ENCODE data around the gene MPP3.
A peak's percentile ranks its signal among the peaks of the same experiment; 100 is the strongest.
"Not testable (repeated sequence)": the region's sequence is repeated elsewhere in the genome, so short reads cannot be mapped to it uniquely, and the experiment has no call there.

MPP3 gene

GRCh38 chr17:43832976-43833829 lies at the start of gene MPP3:
TSS of gene MPP3 (minus strand) at chr17:43833146. CDS start at chr17:43831906, 1,240 bp downstream.
- no peak for DNase-seq

- DNase-seq, result no peak
These were observed 49.0 kb upstream of the MPP3 start for GRCh38 chr17:43881758-43882505.

DNA sequence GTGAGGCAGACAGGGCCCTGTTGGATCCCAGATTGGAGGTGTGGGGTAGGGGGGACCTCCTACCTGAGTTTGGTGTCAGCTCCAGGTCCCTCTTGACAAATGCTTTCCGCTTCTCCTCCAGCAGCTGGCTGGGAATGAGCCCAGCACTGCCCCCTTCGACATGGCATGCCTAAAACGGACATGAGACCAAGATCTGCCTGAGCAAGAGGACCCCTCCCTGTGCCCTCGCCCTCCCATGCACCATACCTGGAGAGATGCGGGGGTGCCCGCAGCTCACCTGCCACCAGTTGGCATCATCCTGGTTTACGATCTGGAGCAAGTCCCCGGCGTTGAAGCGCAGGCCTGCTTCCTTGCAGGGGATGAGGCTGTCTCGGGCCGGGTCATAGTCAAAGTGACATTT lies 48.2 kb upstream of the MPP3 start:
- no peak for DNase-seq

GRCh38 chr17:43880420-43880991 lies 47.6 kb upstream of the MPP3 start:
- DNase-seq, result peak; percentile 39

- no peak for DNase-seq
These were observed 46.9 kb upstream of the MPP3 start for GRCh38 chr17:43879723-43880419.

- peak; percentile 44 for DNase-seq
These were observed 45.6 kb upstream of the MPP3 start for GRCh38 chr17:43878260-43879175.

- no peak for DNase-seq
These were observed 44.7 kb upstream of the MPP3 start for GRCh38 chr17:43877451-43878155.

- DNase-seq, result no peak
These were observed 44.1 kb upstream of the MPP3 start for GRCh38 chr17:43877031-43877430.

DNA sequence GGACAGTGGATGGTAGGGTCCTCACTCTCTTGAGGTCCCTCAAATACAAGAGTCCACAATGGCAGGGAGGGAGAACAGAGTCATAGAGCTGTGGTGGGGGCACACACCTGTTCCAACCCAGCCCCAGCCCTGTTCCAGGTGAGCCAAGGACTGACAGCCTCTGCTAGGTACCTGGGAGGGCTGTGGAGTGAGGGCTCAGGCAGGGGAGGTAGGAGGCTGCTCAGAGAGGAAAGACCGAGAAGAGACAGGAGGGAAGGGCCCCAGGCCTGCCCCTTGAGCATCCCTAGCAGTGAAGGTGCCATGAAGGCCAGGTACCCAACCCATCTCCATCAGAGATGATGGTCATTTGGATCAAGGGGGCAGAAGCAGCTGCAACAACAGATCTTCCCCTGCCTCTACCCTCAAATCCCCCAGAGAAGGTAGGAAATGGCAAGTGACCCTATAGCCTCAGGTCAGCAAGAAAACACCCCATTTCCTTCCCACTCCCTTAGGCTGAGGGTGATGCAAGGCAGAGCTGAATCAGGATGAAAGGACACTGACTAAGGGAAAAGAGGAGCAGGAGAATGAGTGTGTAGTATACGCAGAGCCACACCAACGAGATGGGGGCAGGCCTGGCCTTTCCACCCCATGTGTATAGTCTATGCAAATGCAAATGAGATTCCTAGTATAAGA lies 42.7 kb upstream of the MPP3 start:
- no peak for DNase-seq

GRCh38 chr17:43874293-43874692 lies 41.3 kb upstream of the MPP3 start:
- no peak for DNase-seq

DNA sequence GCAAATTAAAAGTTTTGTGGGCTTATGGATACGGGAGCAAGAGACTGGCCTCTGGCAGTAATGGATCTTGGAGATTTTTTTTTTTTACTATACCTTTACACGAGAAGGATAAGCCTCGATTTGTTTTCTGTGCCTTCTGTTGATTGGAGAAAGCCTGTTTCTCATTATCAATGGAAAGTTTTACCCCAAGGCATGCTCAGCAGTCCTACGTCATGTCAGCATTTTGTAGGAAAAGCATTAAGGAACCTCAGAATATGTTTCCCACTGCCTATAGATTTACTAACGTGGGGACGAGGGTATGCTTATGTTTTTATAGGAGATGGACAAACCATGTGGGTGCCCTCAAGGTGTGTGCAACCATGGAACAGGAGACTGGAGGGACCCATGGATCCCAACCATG lies 40.9 kb upstream of the MPP3 start:
- no peak for DNase-seq

DNA sequence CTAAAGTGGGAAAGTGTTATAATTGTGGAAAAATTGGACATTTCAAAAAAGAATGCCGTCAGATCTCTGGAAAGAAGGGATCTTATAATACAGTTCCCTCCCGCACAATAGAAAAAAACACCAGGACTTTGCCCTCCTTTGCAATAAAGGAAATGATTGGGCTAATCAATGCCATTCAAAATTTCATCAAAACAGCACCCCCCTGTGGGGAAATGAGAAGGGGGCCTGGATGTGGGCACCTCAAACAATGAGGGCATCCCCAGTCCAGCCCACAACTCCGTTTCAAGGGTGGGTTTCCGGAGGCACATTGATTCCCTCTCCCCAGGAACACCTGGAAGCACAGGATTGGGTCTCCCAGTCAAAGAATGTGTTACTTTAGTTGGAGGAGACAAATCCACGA lies 40.1 kb upstream of the MPP3 start:
- DNase-seq, result no peak

GRCh38 chr17:43871946-43872690 lies 39.2 kb upstream of the MPP3 start:
- no peak for DNase-seq

GRCh38 chr17:43869031-43869430 lies 36.1 kb upstream of the MPP3 start:
- DNase-seq, result not testable (repeated sequence)

- no peak for DNase-seq
These were observed 35.5 kb upstream of the MPP3 start for GRCh38 chr17:43868226-43868994.

- no peak for DNase-seq
These were observed 31.4 kb upstream of the MPP3 start for GRCh38 chr17:43864161-43864984.

GRCh38 chr17:43861960-43862359 lies 29.0 kb upstream of the MPP3 start:
- no peak for DNase-seq

DNA sequence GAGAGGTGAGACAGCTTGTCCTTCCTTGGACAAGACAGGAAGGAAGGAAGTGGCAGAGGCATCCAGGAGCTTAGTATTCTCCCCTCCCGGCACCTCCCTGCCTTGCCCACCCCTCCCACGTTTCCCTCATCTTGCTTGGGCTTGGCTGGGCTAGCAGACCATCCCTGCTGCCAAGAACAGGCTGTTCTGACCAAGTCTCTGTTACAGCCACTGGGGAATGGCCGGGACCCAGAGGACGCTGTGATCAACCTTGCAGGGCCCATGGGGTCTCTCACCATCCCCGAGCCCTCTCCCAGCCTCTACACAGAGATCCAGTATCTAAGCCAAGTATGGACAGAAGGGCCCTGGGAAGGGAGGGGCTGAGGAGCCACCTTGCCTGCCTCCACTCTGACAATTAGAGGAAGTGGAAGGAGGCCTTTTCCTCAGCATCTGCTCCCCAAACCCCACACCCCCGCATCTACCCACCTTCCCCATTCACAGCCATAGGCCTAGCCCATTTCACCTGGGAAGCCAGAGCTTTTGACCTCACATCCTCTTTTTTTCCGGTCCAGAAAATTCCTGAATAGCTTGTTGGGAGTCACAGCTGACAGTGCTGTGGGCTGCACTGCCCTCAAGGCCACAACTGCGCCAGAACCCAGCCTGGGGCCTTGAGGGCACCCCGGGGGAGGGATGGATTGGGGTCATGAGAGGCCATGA lies 28.1 kb upstream of the MPP3 start:
- no peak for DNase-seq
